Measurements from ENCODE around the gene SYT3.

The SYT3 gene

DNA sequence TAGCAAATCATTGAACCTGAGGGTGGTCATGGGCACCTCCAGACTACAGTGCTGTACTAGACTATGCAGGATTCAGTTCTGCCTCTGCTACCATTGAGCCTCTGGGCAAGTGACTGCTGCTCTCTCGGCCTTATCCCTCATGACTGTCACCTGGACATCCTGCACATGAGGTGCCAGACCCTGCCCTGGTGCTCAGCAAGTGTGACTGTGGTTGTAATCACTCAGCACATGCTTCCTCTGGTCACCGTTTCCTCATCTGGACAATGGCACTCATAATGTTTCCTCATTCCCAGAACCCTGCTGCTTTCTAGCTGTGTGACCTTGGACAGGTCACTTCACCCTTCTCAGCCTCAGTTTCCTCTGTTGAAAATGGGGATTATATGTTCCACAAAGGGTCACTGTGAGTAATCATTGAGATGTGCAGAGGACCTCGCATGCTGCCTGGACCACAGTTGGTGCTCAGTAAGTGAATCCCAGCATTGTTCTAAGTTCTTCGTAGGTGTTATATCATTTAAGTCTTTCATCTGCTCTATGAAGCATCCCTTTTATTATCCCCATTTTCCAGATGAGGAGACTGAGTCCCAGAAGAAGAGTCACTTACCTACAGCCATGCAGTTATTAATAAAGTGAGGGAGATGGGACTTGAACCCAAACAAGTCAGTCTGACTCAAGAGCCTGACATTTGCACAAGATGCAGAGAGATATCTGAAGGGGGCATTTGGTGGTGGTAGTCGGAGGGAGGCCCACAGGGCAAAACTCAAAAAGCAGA is 3.2 kb downstream of the SYT3 start:
- TF ChIP-seq, protein P1, sequence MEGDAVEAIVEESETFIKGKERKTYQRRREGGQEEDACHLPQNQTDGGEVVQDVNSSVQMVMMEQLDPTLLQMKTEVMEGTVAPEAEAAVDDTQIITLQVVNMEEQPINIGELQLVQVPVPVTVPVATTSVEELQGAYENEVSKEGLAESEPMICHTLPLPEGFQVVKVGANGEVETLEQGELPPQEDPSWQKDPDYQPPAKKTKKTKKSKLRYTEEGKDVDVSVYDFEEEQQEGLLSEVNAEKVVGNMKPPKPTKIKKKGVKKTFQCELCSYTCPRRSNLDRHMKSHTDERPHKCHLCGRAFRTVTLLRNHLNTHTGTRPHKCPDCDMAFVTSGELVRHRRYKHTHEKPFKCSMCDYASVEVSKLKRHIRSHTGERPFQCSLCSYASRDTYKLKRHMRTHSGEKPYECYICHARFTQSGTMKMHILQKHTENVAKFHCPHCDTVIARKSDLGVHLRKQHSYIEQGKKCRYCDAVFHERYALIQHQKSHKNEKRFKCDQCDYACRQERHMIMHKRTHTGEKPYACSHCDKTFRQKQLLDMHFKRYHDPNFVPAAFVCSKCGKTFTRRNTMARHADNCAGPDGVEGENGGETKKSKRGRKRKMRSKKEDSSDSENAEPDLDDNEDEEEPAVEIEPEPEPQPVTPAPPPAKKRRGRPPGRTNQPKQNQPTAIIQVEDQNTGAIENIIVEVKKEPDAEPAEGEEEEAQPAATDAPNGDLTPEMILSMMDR (IDR thresholded peaks at IDR 0.05; ENCODE audit: unreplicated experiment in 3 of 3): no peak
- Mint-ChIP-seq H3K27me3 (ENCODE audit: low read depth) (peaks cover 44% of the 10 kb centered on the region), H3K4me1 (no peaks in the 10 kb centered on the region), H3K36me3 (ENCODE audit: low read depth) (no peaks in the 10 kb centered on the region), H3K4me3 (no peak overlapping the region), H3K9me3 (peaks cover 17% of the 10 kb centered on the region), H3K27ac (no peak overlapping the region)

DNA sequence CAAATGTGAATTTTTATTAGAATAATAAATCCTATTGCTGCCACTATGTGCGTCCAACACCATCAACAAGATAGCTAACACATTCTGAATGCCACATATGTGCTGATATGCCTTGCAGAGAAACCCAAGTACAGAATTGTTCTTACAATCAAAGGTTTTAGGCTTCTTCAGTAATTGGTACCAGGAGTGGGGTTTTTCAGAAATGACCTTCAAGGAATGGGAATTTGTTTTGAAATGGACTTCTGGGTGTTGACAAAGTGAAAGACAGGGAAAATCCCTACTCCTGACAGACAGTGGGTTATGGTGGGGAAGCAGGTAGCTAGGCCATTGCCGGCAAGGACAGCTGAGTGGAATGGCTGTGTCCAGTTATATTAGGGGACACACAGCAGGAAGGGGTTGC is 5.7 kb downstream of the SYT3 start:
- Mint-ChIP-seq H3K9me3 (peaks cover 18% of the 10 kb centered on the region), H3K4me1 (no peaks in the 10 kb centered on the region), H3K4me3 (no peak overlapping the region), H3K27ac (no peak overlapping the region), H3K27me3 (ENCODE audit: low read depth) (peaks cover 47% of the 10 kb centered on the region), H3K36me3 (ENCODE audit: low read depth) (no peaks in the 10 kb centered on the region)
- TF ChIP-seq, protein P1 (IDR thresholded peaks at IDR 0.05; ENCODE audit: unreplicated experiment in 3 of 3): no peak

DNA sequence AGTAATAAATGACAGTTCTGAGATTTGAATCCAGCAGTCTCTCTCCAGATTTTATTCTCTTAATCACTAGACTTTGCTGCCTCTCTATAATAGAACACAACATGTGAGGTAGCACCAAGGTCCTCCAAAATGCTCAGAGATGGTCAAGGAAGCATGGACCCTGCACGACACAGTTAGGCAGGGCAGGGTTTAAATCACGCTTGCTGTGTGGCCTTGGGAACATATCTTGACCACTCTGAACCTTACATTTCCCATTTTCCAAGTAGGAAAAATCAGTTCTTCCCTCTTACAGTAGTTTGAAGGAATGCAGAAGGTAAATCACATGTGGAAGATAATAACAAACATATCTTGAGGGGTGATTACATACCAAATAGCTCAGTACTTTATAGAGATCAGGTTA is 6.3 kb downstream of the SYT3 start:
- Mint-ChIP-seq H3K27ac (no peak overlapping the region), H3K36me3 (ENCODE audit: low read depth) (no peaks in the 10 kb centered on the region), H3K4me1 (no peaks in the 10 kb centered on the region), H3K27me3 (ENCODE audit: low read depth) (peaks cover 40% of the 10 kb centered on the region), H3K4me3 (no peak overlapping the region), H3K9me3 (peaks cover 18% of the 10 kb centered on the region)
- TF ChIP-seq, protein P1 (IDR thresholded peaks at IDR 0.05; ENCODE audit: unreplicated experiment in 3 of 3): no peak

DNA sequence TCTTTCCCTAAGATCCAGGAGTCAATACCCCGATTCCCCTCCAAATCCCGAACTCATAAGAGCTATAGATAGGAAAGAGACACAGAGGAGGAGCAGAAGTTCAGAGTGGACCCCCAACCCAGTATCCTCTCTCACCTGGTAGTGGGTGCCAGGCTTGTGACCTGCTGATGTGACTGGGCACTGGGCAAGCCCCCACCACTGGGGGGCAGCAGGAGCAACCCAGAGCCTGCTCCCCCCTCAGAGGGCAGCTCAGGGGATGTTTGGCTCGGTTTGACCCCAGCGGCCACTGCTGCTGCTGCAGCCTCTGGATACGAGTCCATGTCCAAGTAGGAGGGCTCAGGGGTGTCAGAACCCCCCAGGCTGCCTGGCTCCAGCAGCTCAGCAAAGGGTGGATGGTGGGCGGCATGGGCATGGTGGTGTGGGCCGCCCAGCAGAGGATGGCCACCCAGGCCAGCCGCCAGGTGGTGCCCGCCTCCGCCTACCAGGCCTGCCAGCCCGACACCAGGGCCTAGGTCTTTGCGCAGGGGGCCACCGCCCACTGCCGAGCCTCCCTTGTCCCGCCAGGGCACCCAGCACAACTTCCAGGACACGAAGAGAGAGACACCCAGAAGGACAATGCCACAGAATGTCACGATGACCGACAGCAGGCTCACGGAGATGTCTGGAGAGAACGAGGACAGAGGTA is 7.4 kb downstream of the SYT3 start:
- TF ChIP-seq, protein P1 (IDR thresholded peaks at IDR 0.05; ENCODE audit: unreplicated experiment in 3 of 3): no peak
- Mint-ChIP-seq H3K4me1 (no peaks in the 10 kb centered on the region), H3K9me3 (peaks cover 18% of the 10 kb centered on the region), H3K4me3 (no peak overlapping the region), H3K36me3 (ENCODE audit: low read depth) (no peaks in the 10 kb centered on the region), H3K27me3 (ENCODE audit: low read depth) (peaks cover 30% of the 10 kb centered on the region), H3K27ac (no peak overlapping the region)

DNA sequence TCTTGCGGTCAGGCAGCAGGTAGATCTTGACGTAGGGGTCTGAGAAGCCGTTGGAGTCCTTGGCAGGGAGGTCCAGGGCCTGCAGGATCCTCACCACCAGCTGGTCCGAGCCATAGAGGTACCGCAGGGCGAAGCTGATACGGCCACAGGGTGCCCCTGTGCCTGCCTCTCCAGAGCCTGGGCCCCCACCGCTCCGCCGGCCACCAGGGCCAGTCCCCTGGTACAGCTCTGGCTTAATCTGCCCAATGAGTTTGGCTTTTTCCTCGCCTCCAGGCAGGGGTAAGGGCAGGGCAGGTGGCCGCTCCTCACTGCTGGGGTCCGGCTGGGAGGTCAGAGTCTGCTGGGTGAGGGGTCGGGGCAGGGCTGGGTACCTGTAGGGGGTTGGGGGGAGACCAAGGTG is 9.9 kb downstream of the SYT3 start:
- TF ChIP-seq, protein P1 (IDR thresholded peaks at IDR 0.05; ENCODE audit: unreplicated experiment in 3 of 3): no peak
- Mint-ChIP-seq H3K9me3 (peaks cover 11% of the 10 kb centered on the region), H3K27ac (no peak overlapping the region), H3K4me3 (no peak overlapping the region), H3K27me3 (ENCODE audit: low read depth) (peaks cover 8% of the 10 kb centered on the region), H3K36me3 (ENCODE audit: low read depth) (no peaks in the 10 kb centered on the region), H3K4me1 (peaks cover 5% of the 10 kb centered on the region)
